Measurements from ENCODE around the gene KDELR3. TPM values are rescaled to one million over a fixed set of nuclear protein-coding genes. Genes with fewer than 3 reads are reported as not detected.
A peak's percentile ranks its signal among the peaks of the same experiment; 100 is the strongest.

Gene KDELR3
- total RNA-seq, 1 experiment from 2014 or later = 33.1 TPM

- no peaks in the 10 kb centered on the region for H3K27me3 ChIP-seq (ENCODE audit: insufficient read depth, low read length)
- intact Hi-C loops (cut with micrococcal nuclease) = no loop called here
- no peak overlapping the region for H3K27ac ChIP-seq (ENCODE audit: low read depth, low read length)
- H3K9ac ChIP-seq (ENCODE audit: low read length) = no peak overlapping the region
- ATAC-seq (no peak), DNase-seq (ENCODE audit: low read depth, low spot score) (no peak)
- H3K36me3 ChIP-seq (ENCODE audit: control insufficient read depth in 1 of 2, insufficient read depth in 2 of 2, low read length in 2 of 2) = no peaks in the 10 kb centered on the region
- no peaks in the 10 kb centered on the region for H3K9me3 ChIP-seq (ENCODE audit: control insufficient read depth in 1 of 2, insufficient read depth in 1 of 2, low read depth in 1 of 2, low read length in 2 of 2)
- peaks cover 24 to 39% of the 10 kb centered on the region in 2 experiments for H3K4me1 ChIP-seq (ENCODE audit: control insufficient read depth in 1 of 2, insufficient read depth in 2 of 2, low read length in 2 of 2)
- H2AFZ ChIP-seq (ENCODE audit: low read depth, low read length, poor library complexity, severe bottlenecking) = no peak overlapping the region
- BruUV-seq (replicated peaks) = no TSS peak
- no peak for TF ChIP-seq ZNF274 (IDR thresholded peaks at IDR 0.05; ENCODE audit: low read depth, low read length)
- no peak for TF ChIP-seq JUND (IDR thresholded peaks at IDR 0.05)
- TF ChIP-seq SRF (IDR thresholded peaks at IDR 0.05; ENCODE audit: low read depth) = no peak
- TF ChIP-seq ZBTB33 (IDR thresholded peaks at IDR 0.05; ENCODE audit: extremely low read depth, insufficient replicate concordance, low read length) = no peak
- no peak for TF ChIP-seq ELF1 (IDR thresholded peaks at IDR 0.05; ENCODE audit: borderline replicate concordance, low read depth)
- TF ChIP-seq MAX (IDR thresholded peaks at IDR 0.05) = no peak
- TF ChIP-seq, protein P1, sequence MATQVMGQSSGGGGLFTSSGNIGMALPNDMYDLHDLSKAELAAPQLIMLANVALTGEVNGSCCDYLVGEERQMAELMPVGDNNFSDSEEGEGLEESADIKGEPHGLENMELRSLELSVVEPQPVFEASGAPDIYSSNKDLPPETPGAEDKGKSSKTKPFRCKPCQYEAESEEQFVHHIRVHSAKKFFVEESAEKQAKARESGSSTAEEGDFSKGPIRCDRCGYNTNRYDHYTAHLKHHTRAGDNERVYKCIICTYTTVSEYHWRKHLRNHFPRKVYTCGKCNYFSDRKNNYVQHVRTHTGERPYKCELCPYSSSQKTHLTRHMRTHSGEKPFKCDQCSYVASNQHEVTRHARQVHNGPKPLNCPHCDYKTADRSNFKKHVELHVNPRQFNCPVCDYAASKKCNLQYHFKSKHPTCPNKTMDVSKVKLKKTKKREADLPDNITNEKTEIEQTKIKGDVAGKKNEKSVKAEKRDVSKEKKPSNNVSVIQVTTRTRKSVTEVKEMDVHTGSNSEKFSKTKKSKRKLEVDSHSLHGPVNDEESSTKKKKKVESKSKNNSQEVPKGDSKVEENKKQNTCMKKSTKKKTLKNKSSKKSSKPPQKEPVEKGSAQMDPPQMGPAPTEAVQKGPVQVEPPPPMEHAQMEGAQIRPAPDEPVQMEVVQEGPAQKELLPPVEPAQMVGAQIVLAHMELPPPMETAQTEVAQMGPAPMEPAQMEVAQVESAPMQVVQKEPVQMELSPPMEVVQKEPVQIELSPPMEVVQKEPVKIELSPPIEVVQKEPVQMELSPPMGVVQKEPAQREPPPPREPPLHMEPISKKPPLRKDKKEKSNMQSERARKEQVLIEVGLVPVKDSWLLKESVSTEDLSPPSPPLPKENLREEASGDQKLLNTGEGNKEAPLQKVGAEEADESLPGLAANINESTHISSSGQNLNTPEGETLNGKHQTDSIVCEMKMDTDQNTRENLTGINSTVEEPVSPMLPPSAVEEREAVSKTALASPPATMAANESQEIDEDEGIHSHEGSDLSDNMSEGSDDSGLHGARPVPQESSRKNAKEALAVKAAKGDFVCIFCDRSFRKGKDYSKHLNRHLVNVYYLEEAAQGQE (IDR thresholded peaks at IDR 0.05; ENCODE audit: low read depth) = no peak
- TF ChIP-seq POLR2AphosphoS5 (IDR thresholded peaks at IDR 0.05; ENCODE audit: low read depth, low read length) = no peak
- no peak for TF ChIP-seq SIN3A (IDR thresholded peaks at IDR 0.05; ENCODE audit: low read depth)
- TF ChIP-seq, protein P2, sequence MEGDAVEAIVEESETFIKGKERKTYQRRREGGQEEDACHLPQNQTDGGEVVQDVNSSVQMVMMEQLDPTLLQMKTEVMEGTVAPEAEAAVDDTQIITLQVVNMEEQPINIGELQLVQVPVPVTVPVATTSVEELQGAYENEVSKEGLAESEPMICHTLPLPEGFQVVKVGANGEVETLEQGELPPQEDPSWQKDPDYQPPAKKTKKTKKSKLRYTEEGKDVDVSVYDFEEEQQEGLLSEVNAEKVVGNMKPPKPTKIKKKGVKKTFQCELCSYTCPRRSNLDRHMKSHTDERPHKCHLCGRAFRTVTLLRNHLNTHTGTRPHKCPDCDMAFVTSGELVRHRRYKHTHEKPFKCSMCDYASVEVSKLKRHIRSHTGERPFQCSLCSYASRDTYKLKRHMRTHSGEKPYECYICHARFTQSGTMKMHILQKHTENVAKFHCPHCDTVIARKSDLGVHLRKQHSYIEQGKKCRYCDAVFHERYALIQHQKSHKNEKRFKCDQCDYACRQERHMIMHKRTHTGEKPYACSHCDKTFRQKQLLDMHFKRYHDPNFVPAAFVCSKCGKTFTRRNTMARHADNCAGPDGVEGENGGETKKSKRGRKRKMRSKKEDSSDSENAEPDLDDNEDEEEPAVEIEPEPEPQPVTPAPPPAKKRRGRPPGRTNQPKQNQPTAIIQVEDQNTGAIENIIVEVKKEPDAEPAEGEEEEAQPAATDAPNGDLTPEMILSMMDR (IDR thresholded peaks at IDR 0.05 in 2 of 3, conservative IDR thresholded peaks at IDR 0.05 in 1 of 3; ENCODE audit: borderline replicate concordance in 1 of 3, insufficient read depth in 1 of 3, low read depth in 2 of 3, low read length in 2 of 3) = no peak
- no peak for TF ChIP-seq YY1 (IDR thresholded peaks at IDR 0.05; ENCODE audit: extremely low read depth, insufficient replicate concordance, low read depth, low read length)
- H3K4me3 ChIP-seq (replicated peaks in 1 of 2; ENCODE audit: low read depth in 1 of 2, low read length in 2 of 2) = no peak overlapping the region
- H3K79me2 ChIP-seq (ENCODE audit: insufficient read depth, low read length) = no peaks in the 10 kb centered on the region
- POLR2A ChIA-PET = no interaction called here
- H3K4me2 ChIP-seq (ENCODE audit: low read length) = peak overlapping the region; percentile 77; the same call in 1 of the 2 replicates
- no peaks in the 10 kb centered on the region for H4K20me1 ChIP-seq (ENCODE audit: insufficient read depth)
- CTCF ChIA-PET = no interaction called here
- RAD21 ChIA-PET (ENCODE audit: low non-redundant PET in 1 of 2, low total read pairs in 2 of 2, uncharacterized antibody in 2 of 2, unreplicated experiment in 2 of 2) = interaction anchor here in 1 of 2 experiments (0.6 kb wide), 1 partner anchor 182 kb away, joined by 3 read pairs; no protein-coding TSS in a partner anchor
- H3K9me2 ChIP-seq (ENCODE audit: insufficient read depth) = no peaks in the 10 kb centered on the region
Observed at GRCh38 chr22:38460426-38460840, 7.5 kb upstream of the KDELR3 start.

Measured in HCT116 (cell line).